ENCODE data around the gene MYDGF.
A peak's percentile ranks its signal among the peaks of the same experiment; 100 is the strongest.
"Not testable (repeated sequence)": the region's sequence is repeated elsewhere in the genome, so short reads cannot be mapped to it uniquely, and the experiment has no call there.

The MYDGF gene

GRCh38 chr19:4669723-4670480, at the start of gene MYDGF:
Gene MYDGF, minus strand, starts transcription at chr19:4670342. Its CDS starts 8 bp downstream, at chr19:4670334.
- DNase-seq (ENCODE audit: low read depth in 2 of 2): peak; percentile 85 to 95

- no peak for DNase-seq (ENCODE audit: low read depth in 2 of 2)
Observed at GRCh38 chr19:4719499-4719866, 49.3 kb upstream of the MYDGF start.

GRCh38 chr19:4717966-4718701, 48.0 kb upstream of the MYDGF start:
- no peak for DNase-seq (ENCODE audit: low read depth in 2 of 2)

- DNase-seq (ENCODE audit: low read depth in 2 of 2): no peak
Observed at GRCh38 chr19:4717191-4717965, 47.2 kb upstream of the MYDGF start.

- DNase-seq (ENCODE audit: low read depth in 2 of 2): no peak
Observed at GRCh38 chr19:4715529-4716221, 45.5 kb upstream of the MYDGF start.

- DNase-seq (ENCODE audit: low read depth in 2 of 2): not testable (repeated sequence)
Observed at GRCh38 chr19:4715178-4715528, 45.0 kb upstream of the MYDGF start.

GRCh38 chr19:4714016-4714415, 43.9 kb upstream of the MYDGF start:
- DNase-seq (ENCODE audit: low read depth in 2 of 2): no peak

GRCh38 chr19:4713384-4713951, 43.3 kb upstream of the MYDGF start:
- no peak for DNase-seq (ENCODE audit: low read depth in 2 of 2)

- DNase-seq (ENCODE audit: low read depth in 2 of 2): no peak
Observed at GRCh38 chr19:4712771-4713170, 42.6 kb upstream of the MYDGF start.

GRCh38 chr19:4711211-4711610, 41.1 kb upstream of the MYDGF start:
- no peak for DNase-seq (ENCODE audit: low read depth in 2 of 2)

GRCh38 chr19:4710281-4710600, 40.1 kb upstream of the MYDGF start:
- DNase-seq (ENCODE audit: low read depth in 2 of 2): no peak

- DNase-seq (ENCODE audit: low read depth in 2 of 2): no peak
Observed at GRCh38 chr19:4709440-4710280, 39.5 kb upstream of the MYDGF start.

- no peak for DNase-seq (ENCODE audit: low read depth in 2 of 2)
Observed at GRCh38 chr19:4707956-4708650, 38.0 kb upstream of the MYDGF start.

- DNase-seq (ENCODE audit: low read depth in 2 of 2): no peak
Observed at GRCh38 chr19:4707322-4707721, 37.2 kb upstream of the MYDGF start.

GRCh38 chr19:4705413-4706131, 35.4 kb upstream of the MYDGF start:
- DNase-seq (ENCODE audit: low read depth in 2 of 2): no peak

GRCh38 chr19:4704317-4704673, 34.2 kb upstream of the MYDGF start:
- DNase-seq (ENCODE audit: low read depth in 2 of 2): no peak

- DNase-seq (ENCODE audit: low read depth in 2 of 2): no peak
Observed at GRCh38 chr19:4703671-4704316, 33.7 kb upstream of the MYDGF start.

- DNase-seq (ENCODE audit: low read depth in 2 of 2): no peak
Observed at GRCh38 chr19:4702764-4703163, 32.6 kb upstream of the MYDGF start.

- DNase-seq (ENCODE audit: low read depth in 2 of 2): no peak
Observed at GRCh38 chr19:4701557-4701956, 31.4 kb upstream of the MYDGF start.

Data from stimulated activated CD4-positive, alpha-beta T cell treated with anti-CD3 and anti-CD28 coated beads, Interleukin-1b, Interleukin-23, amount 100 ng/mL, for 4 hours (primary cell).